Keratinocyte (primary cell): Measurements from ENCODE around the gene ATP4A.

ENCODE experiments used
- CTCF ChIP-seq, 3 experiments: IDR thresholded peaks in 1 of 3; conservative IDR thresholded peaks in 1 of 3; optimal IDR thresholded peaks in 1 of 3; 2 replicates in 2 of 3; 3 replicates in 1 of 3; pipeline versions ENCODE3 to v1.5.1; 2011; ENCODE audit warnings: low read length in 3 of 3, mild to moderate bottlenecking in 3 of 3, moderate library complexity in 2 of 3, control low read depth in 1 of 3, inconsistent platforms in 1 of 3; ENCODE audit not compliant: insufficient read depth in 2 of 3; ENCODE audit errors: extremely low read depth in 1 of 3
- EZH2 ChIP-seq: IDR thresholded peaks from one replicate; pipeline ENCODE4 v1.6.1; 2012; ENCODE audit warnings: inconsistent platforms, mild to moderate bottlenecking, low read length, moderate library complexity

GRCh38 chr19:35582760-35583159, 19.3 kb upstream of the ATP4A start:
- TF ChIP-seq CTCF (optimal IDR thresholded peaks at IDR 0.05 in 1 of 3, IDR thresholded peaks at IDR 0.05 in 1 of 3, conservative IDR thresholded peaks at IDR 0.05 in 1 of 3; ENCODE audit: extremely low read depth in 1 of 3, insufficient read depth in 2 of 3, low read length in 3 of 3) (no peak), EZH2 (no peak)
